CD14-positive monocyte (primary cell): ENCODE results near the gene DTX4. TPM values are rescaled to one million over a fixed set of nuclear protein-coding genes. Genes with fewer than 3 reads are reported as not detected.

Experiments
- DNase-seq, 3 donors: peaks; one replicate each; pipeline ENCODE4 v3.0.0-alpha.2; 2011 to 2022
- H2AFZ ChIP-seq: 2 replicates; pipeline ENCODE4 v1.6.0; 2012; ENCODE audit warnings: mild to moderate bottlenecking, low read depth, low read length, inconsistent platforms; ENCODE audit not compliant: insufficient read depth, poor library complexity, severe bottlenecking
- H3K27ac ChIP-seq, 2 donors: 1 replicate in 1 of 2; 2 replicates in 1 of 2; pipeline ENCODE4 v1.5.1; 2012 to 2013; ENCODE audit warnings: low read length in 2 of 2, control low read depth in 1 of 2, inconsistent platforms in 1 of 2, low read depth in 1 of 2, mild to moderate bottlenecking in 1 of 2
- H3K27me3 ChIP-seq, 2 donors: one replicate each; pipeline versions ENCODE4 v1.6.0 to v1.6.1; 2011 to 2013; ENCODE audit warnings: low read length in 2 of 2; ENCODE audit not compliant: control insufficient read depth in 2 of 2, insufficient read depth in 2 of 2
- H3K36me3 ChIP-seq, 2 donors: replicated peaks in 1 of 2; 1 replicate in 1 of 2; 2 replicates in 1 of 2; pipeline versions ENCODE4 v1.5.1 to v1.6.1; 2012 to 2013; ENCODE audit warnings: low read length in 2 of 2, control low read depth in 1 of 2, inconsistent platforms in 1 of 2, mild to moderate bottlenecking in 1 of 2; ENCODE audit not compliant: insufficient read depth in 2 of 2, control insufficient read depth in 1 of 2
- H3K4me1 ChIP-seq, 2 donors: 1 replicate in 1 of 2; 2 replicates in 1 of 2; pipeline versions ENCODE4 v1.5.1 to v1.6.1; 2012 to 2013; ENCODE audit warnings: low read length in 2 of 2, control low read depth in 1 of 2, inconsistent platforms in 1 of 2, mild to moderate bottlenecking in 1 of 2, moderate library complexity in 1 of 2; ENCODE audit not compliant: insufficient read depth in 2 of 2, control insufficient read depth in 1 of 2
- H3K4me2 ChIP-seq: replicated peaks from 2 replicates; pipeline ENCODE3; 2012; ENCODE audit warnings: low read length, moderate library complexity, mild to moderate bottlenecking; ENCODE audit not compliant: poor library complexity, severe bottlenecking; ENCODE audit errors: extremely low read depth
- H3K4me3 ChIP-seq, 3 experiments: fragments of 200-600 bp in 1 of 3; sonication (generic) in 1 of 3; replicated peaks in 1 of 3; 1 replicate in 2 of 3; 2 replicates in 1 of 3; pipeline ENCODE4 v1.5.1; 2011 to 2013; ENCODE audit warnings: low read length in 3 of 3, mild to moderate bottlenecking in 3 of 3, control low read depth in 2 of 3, low read depth in 2 of 3, inconsistent platforms in 1 of 3, moderate library complexity in 1 of 3
- H3K79me2 ChIP-seq: 2 replicates; pipeline ENCODE4 v1.6.0; 2012; ENCODE audit warnings: mild to moderate bottlenecking, control low read depth, inconsistent platforms, low read length, moderate library complexity; ENCODE audit not compliant: insufficient read depth
- H3K9ac ChIP-seq: 2 replicates; pipeline ENCODE4 v1.6.0; 2017; ENCODE audit warnings: low read length, mild to moderate bottlenecking; ENCODE audit not compliant: insufficient read depth, poor library complexity, severe bottlenecking
- H3K9me3 ChIP-seq, 2 donors: replicated peaks in 1 of 2; 1 replicate in 1 of 2; 2 replicates in 1 of 2; pipeline versions ENCODE4 v1.5.1 to v1.6.1; 2012 to 2013; ENCODE audit warnings: low read length in 2 of 2, control low read depth in 1 of 2; ENCODE audit not compliant: control insufficient read depth in 1 of 2, insufficient read depth in 1 of 2
- H4K20me1 ChIP-seq: 2 replicates; pipeline ENCODE4 v1.6.0; 2012; ENCODE audit warnings: mild to moderate bottlenecking, low read length, control low read depth, moderate library complexity; ENCODE audit not compliant: insufficient read depth
- H3K27ac Mint-ChIP-seq, 7 donors: one replicate each; pipeline ENCODE4 v1.8.0; 2020; ENCODE audit warnings: mild to moderate bottlenecking in 7 of 7, mixed read lengths in 7 of 7, moderate library complexity in 6 of 7, inconsistent platforms in 2 of 7
- H3K27me3 Mint-ChIP-seq, 3 donors: one replicate each; pipeline ENCODE4 v1.8.0; 2021 to 2022; ENCODE audit warnings: low read depth in 3 of 3, mild to moderate bottlenecking in 3 of 3, mixed read lengths in 3 of 3, moderate library complexity in 3 of 3, inconsistent platforms in 1 of 3
- H3K36me3 Mint-ChIP-seq, 2 donors: one replicate each; pipeline ENCODE4 v1.8.0; 2020; ENCODE audit warnings: mixed read lengths in 2 of 2, inconsistent platforms in 1 of 2, mild to moderate bottlenecking in 1 of 2
- H3K4me1 Mint-ChIP-seq: one replicate; pipeline ENCODE4 v1.8.0; 2020; ENCODE audit warnings: mild to moderate bottlenecking, mixed read lengths
- H3K4me3 Mint-ChIP-seq, 2 donors: one replicate each; pipeline ENCODE4 v1.8.0; 2020; ENCODE audit warnings: mild to moderate bottlenecking in 2 of 2, mixed read lengths in 2 of 2, moderate library complexity in 1 of 2
- H3K9me3 Mint-ChIP-seq, 7 donors: one replicate each; pipeline ENCODE4 v1.8.0; 2020 to 2022; ENCODE audit warnings: mixed read lengths in 7 of 7, mild to moderate bottlenecking in 6 of 7, moderate library complexity in 6 of 7, inconsistent platforms in 2 of 7
- WGBS: methylation state at CpG from one replicate; pipeline ENCODE4 v1.1.5; 2013; ENCODE audit warnings: missing lambda C conversion rate; ENCODE audit not compliant: insufficient coverage; 5-methylcytosine and 5-hydroxymethylcytosine counted together
- intact Hi-C, 2 donors: fragments of 100-400 bp; cut with micrococcal nuclease; formaldehyde crosslinking; loops; one replicate each; pipeline versions ENCODE4 v1.15.0 to v1.15.1; 2023
- polyA plus RNA-seq, 3 donors: library from polyadenylated mRNA; depleted of rRNA in 1 of 3; unstranded in 2 of 3; stranded (reverse) in 1 of 3; fragments of 300-500 nt in 2 of 3; fragments of >200 nt in 1 of 3; fragmentation: Illumina TruSeq in 2 of 3; gene quantifications; 1 replicate in 2 of 3; 2 replicates in 1 of 3; pipeline ENCODE4 v1.2.3, GENCODE V29; 2012 to 2021
- TF ChIP-seq, protein P1 (sequence below): fragments of 200-600 bp; IDR thresholded peaks from one replicate; pipeline ENCODE4 v1.8.0; 2022; ENCODE audit warnings: antibody characterized with exemption, mild to moderate bottlenecking

Gene DTX4
- polyA plus RNA-seq, 3 donors = 0.96 to 1.9 (median 1.1) TPM

GRCh38 chr11:59212744-59213631 is 41.1 kb downstream of the DTX4 start, which contains the start of gene MPEG1:
TSS of gene MPEG1 (minus strand) at chr11:59212927. CDS start at chr11:59212865, 62 bp downstream.
- peak within 1 kb of the TSS; percentile 97 to 99 (median 98) for H3K27ac Mint-ChIP-seq
- H3K27ac ChIP-seq = peak within 1 kb of the TSS; percentile 91 to 93
- peaks cover 0 to 7% (median 0%) of the 10 kb centered on the region in 3 donors for H3K27me3 Mint-ChIP-seq
- no peaks in the 10 kb centered on the region for H3K9me3 ChIP-seq
- H3K9ac ChIP-seq = peak within 1 kb of the TSS; percentile 81
- peaks cover 81% of the 10 kb centered on the region for H3K79me2 ChIP-seq
- peaks cover 13 to 21% of the 10 kb centered on the region in 2 donors for H3K36me3 ChIP-seq
- peak within 1 kb of the TSS; percentile 70 to 99 (median 98) for H3K4me3 ChIP-seq
- DNase-seq = peak; percentile 84 to 95 (median 88)
- peaks cover 0 to 5% (median 0%) of the 10 kb centered on the region in 7 donors for H3K9me3 Mint-ChIP-seq
- no peak within 1 kb of the TSS for H2AFZ ChIP-seq
- peaks cover 30% of the 10 kb centered on the region for H4K20me1 ChIP-seq
- no peaks in the 10 kb centered on the region for H3K27me3 ChIP-seq
- H3K36me3 Mint-ChIP-seq = peaks cover 40 to 48% of the 10 kb centered on the region in 2 donors
- peaks cover 55% of the 10 kb centered on the region for H3K4me1 Mint-ChIP-seq
- 44% methylated on average over 5 of the region's 10 CpGs for WGBS
- H3K4me3 Mint-ChIP-seq = peak within 1 kb of the TSS; percentile 98 to 99
- intact Hi-C loops = loop anchor here in 1 of 2 donors (5.0 kb wide), 2 partner anchors 454 to 636 kb away; partner anchors contain the start of genes LPXN, PATL1 and ZFP91
- peaks cover 50 to 70% of the 10 kb centered on the region in 2 donors for H3K4me1 ChIP-seq
- TF ChIP-seq, protein P1, sequence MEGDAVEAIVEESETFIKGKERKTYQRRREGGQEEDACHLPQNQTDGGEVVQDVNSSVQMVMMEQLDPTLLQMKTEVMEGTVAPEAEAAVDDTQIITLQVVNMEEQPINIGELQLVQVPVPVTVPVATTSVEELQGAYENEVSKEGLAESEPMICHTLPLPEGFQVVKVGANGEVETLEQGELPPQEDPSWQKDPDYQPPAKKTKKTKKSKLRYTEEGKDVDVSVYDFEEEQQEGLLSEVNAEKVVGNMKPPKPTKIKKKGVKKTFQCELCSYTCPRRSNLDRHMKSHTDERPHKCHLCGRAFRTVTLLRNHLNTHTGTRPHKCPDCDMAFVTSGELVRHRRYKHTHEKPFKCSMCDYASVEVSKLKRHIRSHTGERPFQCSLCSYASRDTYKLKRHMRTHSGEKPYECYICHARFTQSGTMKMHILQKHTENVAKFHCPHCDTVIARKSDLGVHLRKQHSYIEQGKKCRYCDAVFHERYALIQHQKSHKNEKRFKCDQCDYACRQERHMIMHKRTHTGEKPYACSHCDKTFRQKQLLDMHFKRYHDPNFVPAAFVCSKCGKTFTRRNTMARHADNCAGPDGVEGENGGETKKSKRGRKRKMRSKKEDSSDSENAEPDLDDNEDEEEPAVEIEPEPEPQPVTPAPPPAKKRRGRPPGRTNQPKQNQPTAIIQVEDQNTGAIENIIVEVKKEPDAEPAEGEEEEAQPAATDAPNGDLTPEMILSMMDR = no peak
- peak within 1 kb of the TSS; percentile 98 for H3K4me2 ChIP-seq

- no peak for DNase-seq
- peaks cover 27 to 35% of the 10 kb centered on the region in 2 donors for H3K36me3 Mint-ChIP-seq
- intact Hi-C loops = loop anchor here (2.0 to 5.0 kb wide), 3 partner anchors 70 to 637 kb away; partner anchors contain the start of genes LPXN (in 1 of the 2), PATL1 (in 1 of the 2) and ZFP91 (in 1 of the 2)
- WGBS = 94% methylated on average over 2 of the region's 2 CpGs
- peaks cover 67% of the 10 kb centered on the region for H3K79me2 ChIP-seq
- H3K27me3 Mint-ChIP-seq = peaks cover 0 to 7% (median 1%) of the 10 kb centered on the region in 3 donors
- H2AFZ ChIP-seq = no peak overlapping the region
- peak overlapping the region in 1 of 2 donors; percentile 69 for H3K4me3 Mint-ChIP-seq
- no peaks in the 10 kb centered on the region for H3K27me3 ChIP-seq
- TF ChIP-seq, protein P1 = no peak
- no peak overlapping the region for H3K9ac ChIP-seq
- peaks cover 64 to 77% of the 10 kb centered on the region in 2 donors for H3K4me1 ChIP-seq
- peaks cover 67% of the 10 kb centered on the region for H3K4me1 Mint-ChIP-seq
- peak overlapping the region in 6 of 7 donors; percentile 72 to 99 (median 97) for H3K27ac Mint-ChIP-seq
- peaks cover 17% of the 10 kb centered on the region for H4K20me1 ChIP-seq
- H3K9me3 Mint-ChIP-seq = peaks cover 0 to 5% (median 0%) of the 10 kb centered on the region in 7 donors
- H3K36me3 ChIP-seq = peaks cover 2 to 8% of the 10 kb centered on the region in 2 donors
- H3K4me2 ChIP-seq = peak overlapping the region; percentile 98
- no peaks in the 10 kb centered on the region for H3K9me3 ChIP-seq
- H3K4me3 ChIP-seq = peak overlapping the region in 1 of 3 experiments; percentile 98
- H3K27ac ChIP-seq = peak overlapping the region in 1 of 2 donors; percentile 93
These were observed 42.4 kb downstream of the DTX4 start for GRCh38 chr11:59214141-59214893.
